GM18498 (cell line): ENCODE results near the gene NMNAT3.

Experiments used
- ATAC-seq: cut with Tn5 transposase; IDR thresholded peaks from one replicate; pipeline ENCODE4 v1.9.1; 2021; ENCODE audit warnings: mild to moderate bottlenecking, moderate library complexity; ENCODE audit not compliant: unreplicated experiment

NMNAT3 gene

DNA sequence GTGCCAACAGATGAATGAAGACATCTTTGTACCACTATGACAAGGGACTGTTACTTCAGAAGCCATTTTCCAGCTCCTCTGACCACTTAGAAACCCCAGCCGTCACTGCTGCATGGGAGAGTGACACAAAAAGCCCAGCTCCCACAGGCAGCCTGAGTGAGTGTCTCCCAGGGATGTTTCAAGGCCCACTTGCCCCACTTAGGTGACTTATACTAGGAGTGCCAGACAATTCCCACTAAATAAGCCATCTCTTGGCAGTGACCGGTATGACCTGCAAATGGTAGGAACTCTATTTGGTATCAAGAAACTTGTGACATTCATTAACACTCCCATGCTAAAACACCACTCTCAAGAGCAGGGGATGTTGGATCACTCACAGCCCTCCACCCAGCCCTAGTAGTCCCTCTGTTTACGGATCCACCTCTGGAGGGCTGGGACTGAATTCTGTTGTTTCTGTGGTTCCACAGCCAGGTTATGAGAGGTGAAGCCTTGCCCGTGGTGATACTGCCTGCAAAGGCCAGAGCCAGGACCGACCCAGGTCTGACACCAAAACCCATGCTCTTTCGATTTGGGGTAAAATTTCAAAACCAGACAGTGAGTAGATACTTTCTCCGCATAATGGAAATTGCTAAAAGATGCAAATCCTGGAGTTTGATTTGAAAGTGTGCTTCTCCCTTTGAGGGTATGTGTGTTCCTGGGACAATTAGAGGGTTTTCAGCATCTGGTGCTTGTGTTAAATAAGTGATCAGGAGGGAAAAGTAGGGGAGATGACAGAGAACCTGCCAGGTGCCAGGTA lies 152.7 kb downstream of the NMNAT3 start:
- no peak for ATAC-seq

GRCh38 chr3:139523718-139524117 lies 154.1 kb downstream of the NMNAT3 start:
- ATAC-seq = no peak

DNA sequence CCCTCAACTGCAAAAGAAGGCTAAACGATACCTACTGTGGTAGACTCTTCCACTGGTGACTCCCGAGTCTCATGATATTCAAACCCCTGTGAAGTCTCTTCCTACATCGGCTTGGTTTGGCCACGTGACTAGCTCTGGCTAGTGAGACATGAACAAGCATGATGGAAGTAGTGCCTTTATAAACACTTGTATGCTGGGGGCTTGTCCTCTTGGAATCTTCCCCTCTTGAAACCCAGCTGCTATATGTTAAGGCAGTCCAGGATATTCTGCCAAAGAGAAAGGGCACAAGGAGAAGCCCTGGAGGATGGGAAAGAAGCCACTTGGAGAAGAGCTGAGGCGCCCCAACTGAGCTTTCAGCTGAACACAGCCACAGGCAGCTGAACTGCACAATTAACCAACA lies 154.6 kb downstream of the NMNAT3 start:
- no peak for ATAC-seq

GRCh38 chr3:139522421-139522820 lies 155.4 kb downstream of the NMNAT3 start:
- no peak for ATAC-seq

- ATAC-seq = no peak
Measured at GRCh38 chr3:139521816-139522215, 156.0 kb downstream of the NMNAT3 start.

- ATAC-seq = no peak
Measured at GRCh38 chr3:139521144-139521543, 156.6 kb downstream of the NMNAT3 start.

- no peak for ATAC-seq
Measured at GRCh38 chr3:139519998-139520737, 157.6 kb downstream of the NMNAT3 start.

DNA sequence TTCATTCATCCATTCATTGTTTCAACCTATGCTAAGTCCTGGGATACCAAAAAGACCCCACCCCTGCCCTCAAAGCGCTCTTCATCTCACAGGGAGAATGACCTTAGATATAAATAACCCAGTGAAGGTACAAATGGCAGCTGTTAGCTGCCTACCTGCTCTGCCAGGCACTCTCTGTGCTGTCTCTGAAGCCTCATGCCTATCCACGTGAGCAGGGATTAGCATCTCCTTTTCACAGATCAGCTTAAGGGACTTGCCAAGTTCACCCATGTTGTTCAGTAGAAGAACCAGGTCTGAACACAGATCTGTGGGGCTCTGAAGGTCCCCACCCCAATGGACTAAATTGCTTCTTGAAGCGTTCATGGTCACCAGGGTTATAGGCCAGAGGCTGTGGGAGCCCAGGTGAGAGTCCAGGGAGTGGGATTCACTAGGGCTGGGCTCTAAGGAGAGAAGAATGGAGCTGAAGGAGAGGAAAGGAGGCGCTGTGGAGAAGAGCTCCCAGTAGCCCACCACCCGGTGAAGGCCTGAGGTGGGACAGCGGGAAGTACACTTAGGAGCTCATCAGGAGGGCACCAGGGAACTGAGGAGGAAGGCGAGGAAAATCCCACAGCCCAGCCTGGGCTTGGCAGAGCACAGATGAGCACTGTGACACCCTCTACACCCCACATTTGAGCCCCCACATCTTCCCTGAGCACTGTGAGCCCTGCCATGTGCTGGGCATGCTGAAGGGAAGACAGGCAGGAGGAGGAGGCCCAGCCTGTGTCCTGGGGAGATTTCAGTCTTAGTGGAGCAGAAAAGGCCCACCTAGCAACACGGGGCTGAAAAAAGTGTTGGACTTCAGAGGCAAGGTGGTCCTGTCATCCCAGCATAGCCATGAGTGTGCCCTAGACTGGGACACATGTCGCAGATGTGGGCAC lies 158.6 kb downstream of the NMNAT3 start:
- ATAC-seq = no peak

- no peak for ATAC-seq
Measured at GRCh38 chr3:139518306-139518705, 159.5 kb downstream of the NMNAT3 start.

DNA sequence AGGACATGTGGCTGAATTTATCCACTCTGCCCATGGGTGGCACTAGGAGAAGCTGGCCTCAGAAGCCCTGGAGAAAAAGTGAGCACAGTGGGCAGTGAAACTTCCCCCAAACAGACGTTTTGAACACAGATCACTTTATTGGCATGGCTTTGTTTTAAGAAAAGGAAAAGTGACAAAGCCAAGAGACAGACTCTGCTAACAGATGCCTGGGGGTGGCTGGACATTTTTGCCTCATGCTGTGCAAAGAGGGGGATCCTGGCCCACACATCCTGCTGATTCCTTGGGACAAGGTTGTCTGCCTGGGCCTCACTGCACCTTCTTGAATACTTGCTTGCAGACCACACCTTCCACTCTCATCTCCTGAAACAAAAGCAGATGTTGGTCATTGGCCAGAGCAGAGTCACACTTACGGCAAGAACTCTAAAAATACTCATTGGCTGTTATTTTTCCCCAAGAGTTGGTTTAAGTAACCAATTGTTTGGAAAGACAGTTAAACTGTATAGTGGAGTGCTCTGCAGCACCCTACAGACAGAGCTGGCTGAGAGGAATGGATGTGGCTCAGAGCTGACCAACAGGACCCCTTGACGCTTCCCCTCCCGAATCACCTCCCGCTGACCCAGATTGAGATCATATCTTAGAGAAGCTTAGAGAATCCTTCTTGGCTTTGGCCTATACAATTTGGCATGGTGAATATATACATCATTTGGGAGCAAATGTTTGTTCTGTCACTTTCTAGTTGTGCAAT lies 160.3 kb downstream of the NMNAT3 start:
- ATAC-seq = no peak

GRCh38 chr3:139514741-139515140 lies 163.0 kb downstream of the NMNAT3 start:
- ATAC-seq = no peak
